A673 (cell line): ENCODE measurements around the gene CADPS2.

ENCODE experiments used
- CTCF ChIP-seq: fragments of 300-800, 200-600 bp; sonication (generic); conservative IDR thresholded peaks from 2 replicates; pipeline ENCODE4 v1.5.1; 2017; ENCODE audit warnings: low read depth, mild to moderate bottlenecking, antibody characterized with exemption, low read length, moderate library complexity, mixed read lengths
- EZH2 ChIP-seq: fragments of 200-600 bp; sonication (generic); IDR thresholded peaks from 2 replicates; pipeline ENCODE4 v1.6.1; 2017; ENCODE audit warnings: borderline replicate concordance, low read depth, mild to moderate bottlenecking, mixed read lengths, antibody characterized with exemption, low read length; ENCODE audit not compliant: poor library complexity, severe bottlenecking

- TF ChIP-seq EZH2 (no peak), CTCF (no peak)
Observed at GRCh38 chr7:122384528-122384927, 501.7 kb downstream of the CADPS2 start.
